NT2/D1 (cell line): ENCODE results near the gene MTNR1B.

Experiments
- DNase-seq: peaks from one replicate; pipeline ENCODE4 v3.0.0-alpha.2; 2011; ENCODE audit warnings: low read depth, low spot score
- H3K27me3 ChIP-seq: 2 replicates; pipeline ENCODE4 v1.6.0; 2011; ENCODE audit warnings: mild to moderate bottlenecking; ENCODE audit not compliant: insufficient read length, insufficient read depth
- H3K36me3 ChIP-seq: 2 replicates; pipeline ENCODE4 v1.6.1; 2011; ENCODE audit warnings: mild to moderate bottlenecking, low read length, mixed read lengths; ENCODE audit not compliant: insufficient read depth, insufficient read length
- H3K4me1 ChIP-seq: 2 replicates; pipeline ENCODE4 v1.5.1; 2011; ENCODE audit not compliant: insufficient read depth, insufficient read length
- H3K4me3 ChIP-seq: 2 replicates; pipeline ENCODE4 v1.5.1; 2011; ENCODE audit warnings: low read depth; ENCODE audit not compliant: insufficient read length
- H3K9ac ChIP-seq: 2 replicates; pipeline ENCODE4 v1.6.0; 2011; ENCODE audit warnings: low read depth; ENCODE audit not compliant: insufficient read length
- H3K9me3 ChIP-seq: 2 replicates; pipeline ENCODE4 v1.5.1; 2011; ENCODE audit warnings: mild to moderate bottlenecking, low read length; ENCODE audit not compliant: insufficient read depth
- SUZ12 ChIP-seq: IDR thresholded peaks from 2 replicates; pipeline ENCODE4 v1.6.1; 2011; ENCODE audit not compliant: insufficient read length, insufficient read depth; ENCODE audit errors: extremely low read depth
- YY1 ChIP-seq: IDR thresholded peaks from 2 replicates; pipeline ENCODE4 v1.6.1; 2011; ENCODE audit not compliant: insufficient read length, insufficient read depth
- ZNF274 ChIP-seq: IDR thresholded peaks from 2 replicates; pipeline ENCODE4 v1.6.1; 2011; ENCODE audit warnings: mild to moderate bottlenecking, low read depth, low read length

The MTNR1B gene

GRCh38 chr11:92969634-92970347 is at the start of gene MTNR1B:
MTNR1B (plus strand) TSS chr11:92969651; CDS start chr11:92969726, 75 bp downstream.
- no peaks in the 10 kb centered on the region for H3K4me1 ChIP-seq
- no peak for TF ChIP-seq ZNF274
- no peak for TF ChIP-seq YY1
- no peak for TF ChIP-seq SUZ12
- H3K9me3 ChIP-seq: no peaks in the 10 kb centered on the region
- no peaks in the 10 kb centered on the region for H3K27me3 ChIP-seq
- H3K9ac ChIP-seq: no peak within 1 kb of the TSS
- no peak within 1 kb of the TSS for H3K4me3 ChIP-seq
- no peaks in the 10 kb centered on the region for H3K36me3 ChIP-seq
- no peak for DNase-seq

- Histone ChIP-seq H3K9ac (no peak overlapping the region), H3K36me3 (no peaks in the 10 kb centered on the region), H3K27me3 (no peaks in the 10 kb centered on the region), H3K9me3 (peaks cover 14% of the 10 kb centered on the region; the same call in 1 of the 2 replicates), H3K4me1 (no peaks in the 10 kb centered on the region), H3K4me3 (no peak overlapping the region)
- TF ChIP-seq ZNF274: no peak
- TF ChIP-seq SUZ12: no peak
- DNase-seq: no peak
These were observed 49.1 kb upstream of the MTNR1B start for GRCh38 chr11:92920331-92920730.

GRCh38 chr11:92922731-92923130 is 46.7 kb upstream of the MTNR1B start:
- TF ChIP-seq YY1 (no peak), SUZ12 (no peak), ZNF274 (no peak)
- no peak for DNase-seq
- H3K27me3 ChIP-seq: no peaks in the 10 kb centered on the region

GRCh38 chr11:92929246-92929645 is 40.2 kb upstream of the MTNR1B start:
- TF ChIP-seq SUZ12 (no peak), YY1 (no peak), ZNF274 (no peak)

More at GRCh38 chr11:92922731-92923130, 46.7 kb upstream of the MTNR1B start:
- Histone ChIP-seq H3K36me3 (no peaks in the 10 kb centered on the region), H3K9me3 (peaks cover 29% of the 10 kb centered on the region; the same call in 1 of the 2 replicates), H3K9ac (no peak overlapping the region), H3K4me1 (no peaks in the 10 kb centered on the region), H3K4me3 (no peak overlapping the region)

GRCh38 chr11:92929653-92930052 is 39.8 kb upstream of the MTNR1B start:
- no peak overlapping the region for H3K4me3 ChIP-seq
- H3K36me3 ChIP-seq: no peaks in the 10 kb centered on the region
- TF ChIP-seq ZNF274: no peak
- TF ChIP-seq SUZ12: no peak
- TF ChIP-seq YY1: no peak
- no peaks in the 10 kb centered on the region for H3K4me1 ChIP-seq
- no peak overlapping the region for H3K9ac ChIP-seq
- peaks cover 27% of the 10 kb centered on the region; the same call in 1 of the 2 replicates for H3K9me3 ChIP-seq
- no peaks in the 10 kb centered on the region for H3K27me3 ChIP-seq
- no peak for DNase-seq

More at GRCh38 chr11:92929246-92929645, 40.2 kb upstream of the MTNR1B start:
- Histone ChIP-seq H3K36me3 (no peaks in the 10 kb centered on the region), H3K4me1 (no peaks in the 10 kb centered on the region), H3K9ac (no peak overlapping the region), H3K27me3 (no peaks in the 10 kb centered on the region), H3K4me3 (no peak overlapping the region), H3K9me3 (peaks cover 29% of the 10 kb centered on the region; the same call in 1 of the 2 replicates)
- DNase-seq: no peak

- DNase-seq: no peak
- TF ChIP-seq ZNF274 (no peak), SUZ12 (no peak), YY1 (no peak)
These were observed 37.6 kb upstream of the MTNR1B start for GRCh38 chr11:92931746-92932422.

GRCh38 chr11:92939305-92939704 is 30.1 kb upstream of the MTNR1B start:
- no peak for TF ChIP-seq SUZ12
- no peak for TF ChIP-seq ZNF274
- no peak for TF ChIP-seq YY1
- Histone ChIP-seq H3K9ac (no peak overlapping the region), H3K36me3 (no peaks in the 10 kb centered on the region)

More at GRCh38 chr11:92931746-92932422, 37.6 kb upstream of the MTNR1B start:
- no peaks in the 10 kb centered on the region for H3K27me3 ChIP-seq
- H3K9me3 ChIP-seq: 0 out of 2 replicates have a peak, but pooled peaks cover 4% of the 10 kb centered on the region
- no peak overlapping the region for H3K4me3 ChIP-seq
- no peaks in the 10 kb centered on the region for H3K4me1 ChIP-seq
- H3K9ac ChIP-seq: no peak overlapping the region
- no peaks in the 10 kb centered on the region for H3K36me3 ChIP-seq

More at GRCh38 chr11:92939305-92939704, 30.1 kb upstream of the MTNR1B start:
- Histone ChIP-seq H3K27me3 (no peaks in the 10 kb centered on the region), H3K9me3 (peaks cover 12% of the 10 kb centered on the region; the same call in 1 of the 2 replicates), H3K4me1 (no peaks in the 10 kb centered on the region), H3K4me3 (no peak overlapping the region)
- no peak for DNase-seq
